ENCODE measurements around the gene RBM10. TPM values are rescaled to one million over a fixed set of nuclear protein-coding genes. Genes with fewer than 3 reads are reported as not detected.
A peak's percentile ranks its signal among the peaks of the same experiment; 100 is the strongest.

The RBM10 gene
- total RNA-seq, 1 experiment from 2014 or later = 56.9 TPM

DNA sequence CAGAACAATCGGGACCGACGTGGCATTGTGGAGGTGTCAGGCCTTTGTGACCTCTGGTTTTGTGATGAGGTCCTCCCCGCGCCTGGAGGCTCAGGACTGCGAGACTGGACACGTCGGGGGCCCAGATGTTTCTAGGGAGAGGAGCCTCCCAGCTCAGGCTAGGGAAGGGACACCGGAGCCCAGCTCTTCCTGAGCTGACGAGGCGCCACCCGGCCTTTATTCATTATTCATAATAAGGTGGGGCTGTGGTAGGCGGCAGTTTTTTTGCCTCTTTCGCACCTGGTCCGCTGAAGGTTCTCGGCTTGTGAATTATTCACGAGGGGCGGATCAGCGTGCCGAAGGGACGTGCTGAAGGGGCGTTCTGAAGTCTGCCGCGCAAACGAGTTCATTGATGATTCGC lies 46.3 kb downstream of the RBM10 start:
- Histone ChIP-seq H3K4me2 (ENCODE audit: low read length) (peak overlapping the region; percentile 82), H3K4me1 (ENCODE audit: control insufficient read depth in 1 of 2, insufficient read depth in 2 of 2, low read length in 2 of 2) (peaks cover 7 to 26% of the 10 kb centered on the region in 2 experiments; a peak in 3 of 4 replicates), H3K9me3 (ENCODE audit: control insufficient read depth in 1 of 2, insufficient read depth in 1 of 2, low read depth in 1 of 2, low read length in 2 of 2) (no peaks in the 10 kb centered on the region), H2AFZ (ENCODE audit: low read depth, low read length, poor library complexity, severe bottlenecking) (no peak overlapping the region), H3K27me3 (ENCODE audit: insufficient read depth, low read length) (no peaks in the 10 kb centered on the region), H3K4me3 (replicated peaks in 1 of 2; ENCODE audit: low read depth in 1 of 2, low read length in 2 of 2) (peak overlapping the region; percentile 67 to 75), H3K79me2 (ENCODE audit: insufficient read depth, low read length) (peaks cover 42% of the 10 kb centered on the region), H3K27ac (ENCODE audit: low read depth, low read length) (peak overlapping the region; percentile 79), H3K36me3 (ENCODE audit: control insufficient read depth in 1 of 2, insufficient read depth in 2 of 2, low read length in 2 of 2) (no peaks in the 10 kb centered on the region), H4K20me1 (ENCODE audit: insufficient read depth) (no peaks in the 10 kb centered on the region), H3K9me2 (ENCODE audit: insufficient read depth) (no peaks in the 10 kb centered on the region), H3K9ac (ENCODE audit: low read length) (peak overlapping the region; percentile 82)
- ChIA-PET POLR2A (interaction anchor here (0.6 to 2.0 kb wide), 3 partner anchors 46 to 865 kb away, joined by 4 to 7 read pairs (median 5); partner anchors contain the start of gene RBM10), RAD21 (ENCODE audit: low non-redundant PET in 1 of 2, low total read pairs in 2 of 2, uncharacterized antibody in 2 of 2, unreplicated experiment in 2 of 2) (no interaction called here), CTCF (interaction anchor here (1.0 to 1.7 kb wide), 5 partner anchors 42 to 350 kb away, joined by 3 to 11 read pairs (median 4); partner anchors contain the start of genes NDUFB11 and RBM10)
- no TSS peak for BruUV-seq (replicated peaks)
- ATAC-seq (peak; percentile 12; the same call in 1 of the 2 replicates), DNase-seq (ENCODE audit: low read depth, low spot score) (peak; percentile 13)
- intact Hi-C loops (cut with micrococcal nuclease) = loop anchor here (5.0 to 10.0 kb wide), 4 partner anchors 171 to 836 kb away; partner anchors contain the start of gene ZNF41
- TF ChIP-seq TCF7L2 (IDR thresholded peaks at IDR 0.05; ENCODE audit: borderline replicate concordance, extremely low read depth, insufficient read depth, insufficient read length) (peak; percentile 27), EGR1 (IDR thresholded peaks at IDR 0.05; ENCODE audit: low read depth) (no peak)

DNA sequence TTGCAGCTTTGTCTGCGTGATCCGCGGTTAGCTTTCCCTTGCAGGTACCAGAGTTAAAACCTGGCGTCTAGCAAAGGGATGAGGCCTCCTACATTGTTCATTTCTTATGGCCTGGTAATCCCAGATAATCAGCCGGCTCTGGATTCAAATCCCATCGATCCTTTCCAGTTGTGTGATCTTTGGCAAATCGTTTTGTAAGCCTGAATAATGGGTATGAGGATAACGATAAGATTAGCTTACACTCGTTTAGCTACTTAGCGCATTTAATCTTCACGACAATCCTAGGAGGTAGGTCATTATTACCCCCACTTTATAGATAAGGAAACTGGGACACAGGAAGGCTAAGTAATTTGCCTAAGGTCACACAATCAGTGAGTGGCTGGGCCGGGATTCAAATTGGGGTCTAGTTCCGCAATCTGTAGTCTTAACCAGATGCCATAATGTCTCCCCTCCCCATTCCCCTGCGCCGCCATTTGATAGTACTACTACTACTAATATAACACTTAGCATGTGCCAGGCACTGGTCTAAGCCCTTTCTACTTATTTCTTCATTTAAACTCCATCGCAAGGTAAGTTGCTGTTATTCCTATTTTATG lies 46.9 kb downstream of the RBM10 start:
- ChIA-PET POLR2A (interaction anchor here (0.6 to 2.0 kb wide), 3 partner anchors 47 to 865 kb away, joined by 4 to 7 read pairs (median 5); partner anchors contain the start of gene RBM10), CTCF (no interaction called here), RAD21 (ENCODE audit: low non-redundant PET in 1 of 2, low total read pairs in 2 of 2, uncharacterized antibody in 2 of 2, unreplicated experiment in 2 of 2) (interaction anchor here in 1 of 2 experiments (1.1 kb wide), 1 partner anchor 192 kb away, joined by 7 read pairs; no protein-coding TSS in a partner anchor)
- intact Hi-C loops (cut with micrococcal nuclease) = loop anchor here (5.0 to 10.0 kb wide), 4 partner anchors 170 to 835 kb away; partner anchors contain the start of gene ZNF41
- H4K20me1 ChIP-seq (ENCODE audit: insufficient read depth) = no peaks in the 10 kb centered on the region
- peak overlapping the region; percentile 79 for H3K27ac ChIP-seq (ENCODE audit: low read depth, low read length)
- peak overlapping the region; percentile 82 for H3K9ac ChIP-seq (ENCODE audit: low read length)
- peaks cover 7 to 26% of the 10 kb centered on the region in 2 experiments; a peak in 3 of 4 replicates for H3K4me1 ChIP-seq (ENCODE audit: control insufficient read depth in 1 of 2, insufficient read depth in 2 of 2, low read length in 2 of 2)
- H3K27me3 ChIP-seq (ENCODE audit: insufficient read depth, low read length) = no peaks in the 10 kb centered on the region
- ATAC-seq (no peak), DNase-seq (ENCODE audit: low read depth, low spot score) (no peak)
- H3K36me3 ChIP-seq (ENCODE audit: control insufficient read depth in 1 of 2, insufficient read depth in 2 of 2, low read length in 2 of 2) = peaks cover 0 to 1% of the 10 kb centered on the region in 2 experiments; a peak in 1 of 4 replicates
- TF ChIP-seq SP1 (IDR thresholded peaks at IDR 0.05; ENCODE audit: low read depth) (no peak), CBX3 (IDR thresholded peaks at IDR 0.05; ENCODE audit: low read depth) (no peak), EZH2 (IDR thresholded peaks at IDR 0.05) (no peak), ELF1 (IDR thresholded peaks at IDR 0.05; ENCODE audit: borderline replicate concordance, low read depth) (no peak), YY1 (IDR thresholded peaks at IDR 0.05; ENCODE audit: extremely low read depth, insufficient replicate concordance, low read depth, low read length) (no peak), POLR2AphosphoS5 (IDR thresholded peaks at IDR 0.05; ENCODE audit: low read depth, low read length) (no peak), RAD21 (IDR thresholded peaks at IDR 0.05; ENCODE audit: low read depth) (no peak), POLR2A (IDR thresholded peaks at IDR 0.05; ENCODE audit: borderline replicate concordance, extremely low read depth, insufficient read depth, insufficient read length) (no peak), CEBPB (IDR thresholded peaks at IDR 0.05; ENCODE audit: low read depth) (no peak), JUND (IDR thresholded peaks at IDR 0.05) (no peak), SIN3A (IDR thresholded peaks at IDR 0.05; ENCODE audit: low read depth) (no peak), ZNF274 (IDR thresholded peaks at IDR 0.05; ENCODE audit: low read depth, low read length) (no peak), EZH2phosphoT487 (IDR thresholded peaks at IDR 0.05; ENCODE audit: borderline replicate concordance) (no peak), TCF7L2 (IDR thresholded peaks at IDR 0.05; ENCODE audit: borderline replicate concordance, extremely low read depth, insufficient read depth, insufficient read length) (no peak)
- TF ChIP-seq, protein P1, sequence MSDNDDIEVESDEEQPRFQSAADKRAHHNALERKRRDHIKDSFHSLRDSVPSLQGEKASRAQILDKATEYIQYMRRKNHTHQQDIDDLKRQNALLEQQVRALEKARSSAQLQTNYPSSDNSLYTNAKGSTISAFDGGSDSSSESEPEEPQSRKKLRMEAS (IDR thresholded peaks at IDR 0.05) = no peak
- TF ChIP-seq, protein P2, sequence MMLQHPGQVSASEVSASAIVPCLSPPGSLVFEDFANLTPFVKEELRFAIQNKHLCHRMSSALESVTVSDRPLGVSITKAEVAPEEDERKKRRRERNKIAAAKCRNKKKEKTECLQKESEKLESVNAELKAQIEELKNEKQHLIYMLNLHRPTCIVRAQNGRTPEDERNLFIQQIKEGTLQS (IDR thresholded peaks at IDR 0.05) = no peak
- no peak overlapping the region for H2AFZ ChIP-seq (ENCODE audit: low read depth, low read length, poor library complexity, severe bottlenecking)
- H3K9me2 ChIP-seq (ENCODE audit: insufficient read depth) = no peaks in the 10 kb centered on the region
- BruUV-seq (replicated peaks) = no TSS peak
- peak overlapping the region; percentile 82 for H3K4me2 ChIP-seq (ENCODE audit: low read length)
- H3K9me3 ChIP-seq (ENCODE audit: control insufficient read depth in 1 of 2, insufficient read depth in 1 of 2, low read depth in 1 of 2, low read length in 2 of 2) = no peaks in the 10 kb centered on the region
- peak overlapping the region; percentile 67 to 75 for H3K4me3 ChIP-seq (replicated peaks in 1 of 2; ENCODE audit: low read depth in 1 of 2, low read length in 2 of 2)
- peaks cover 48% of the 10 kb centered on the region for H3K79me2 ChIP-seq (ENCODE audit: insufficient read depth, low read length)
